ENCODE measurements around the gene NELFCD. TPM values are rescaled to one million over a fixed set of nuclear protein-coding genes. Genes with fewer than 3 reads are reported as not detected.

The NELFCD gene
- total and polyA plus RNA-seq, 2 donors: 40.6 to 42.7 TPM

DNA sequence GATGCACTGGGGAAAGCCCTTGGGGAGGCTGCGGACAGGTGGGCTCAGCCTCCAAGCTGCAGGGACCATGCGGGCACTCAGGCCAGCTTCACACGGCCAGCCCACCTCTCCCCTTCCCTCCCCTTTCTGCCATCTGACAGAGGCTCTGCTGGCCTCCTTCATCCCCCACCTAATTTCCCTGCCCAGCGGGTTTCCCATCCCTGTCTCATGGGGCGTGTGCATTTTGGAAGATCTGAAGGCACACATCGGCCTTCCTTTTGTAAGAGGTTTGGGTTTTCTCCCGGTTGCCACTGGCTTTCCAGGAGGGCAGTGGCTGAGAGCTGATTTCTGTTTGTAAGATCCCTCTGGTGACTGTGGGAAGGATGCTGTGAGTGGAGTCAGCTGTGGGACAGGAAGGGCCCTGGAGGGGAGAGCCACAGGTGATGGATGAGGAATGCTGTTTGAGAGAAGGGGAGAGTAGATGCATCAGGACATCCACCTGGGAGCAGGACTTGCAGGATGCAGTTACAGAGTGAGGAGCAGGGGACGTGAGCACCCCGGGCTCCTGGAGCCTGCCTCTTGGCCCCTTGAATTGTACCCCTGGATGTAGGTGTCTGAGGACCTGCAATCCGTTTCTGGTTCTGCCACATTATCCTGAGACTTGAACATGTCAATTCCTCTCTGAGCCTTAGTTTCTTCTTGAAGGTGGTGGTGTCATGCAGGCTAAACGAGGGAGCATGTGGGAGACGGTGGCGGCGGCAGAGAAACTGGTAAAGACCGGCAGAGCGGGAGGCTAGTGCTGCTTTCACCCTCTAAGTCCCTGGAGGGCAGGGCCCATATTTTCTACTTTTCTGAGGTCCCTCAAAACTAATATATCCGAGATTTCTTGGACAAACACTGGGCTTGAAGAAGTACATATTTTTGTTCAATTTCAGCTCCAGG, 32.2 kb downstream of the NELFCD start:
- WGBS: 85% methylated on average over 17 of the region's 17 CpGs
- Histone ChIP-seq H3K4me3 (ENCODE audit: low read depth, low read length) (no peak overlapping the region), H3K36me3 (ENCODE audit: insufficient read depth) (no peaks in the 10 kb centered on the region), H3K4me1 (ENCODE audit: insufficient read depth) (no peaks in the 10 kb centered on the region), H3K27ac (ENCODE audit: low read depth) (no peak overlapping the region)
- DNase-seq (ENCODE audit: extremely low spot score): no peak

DNA sequence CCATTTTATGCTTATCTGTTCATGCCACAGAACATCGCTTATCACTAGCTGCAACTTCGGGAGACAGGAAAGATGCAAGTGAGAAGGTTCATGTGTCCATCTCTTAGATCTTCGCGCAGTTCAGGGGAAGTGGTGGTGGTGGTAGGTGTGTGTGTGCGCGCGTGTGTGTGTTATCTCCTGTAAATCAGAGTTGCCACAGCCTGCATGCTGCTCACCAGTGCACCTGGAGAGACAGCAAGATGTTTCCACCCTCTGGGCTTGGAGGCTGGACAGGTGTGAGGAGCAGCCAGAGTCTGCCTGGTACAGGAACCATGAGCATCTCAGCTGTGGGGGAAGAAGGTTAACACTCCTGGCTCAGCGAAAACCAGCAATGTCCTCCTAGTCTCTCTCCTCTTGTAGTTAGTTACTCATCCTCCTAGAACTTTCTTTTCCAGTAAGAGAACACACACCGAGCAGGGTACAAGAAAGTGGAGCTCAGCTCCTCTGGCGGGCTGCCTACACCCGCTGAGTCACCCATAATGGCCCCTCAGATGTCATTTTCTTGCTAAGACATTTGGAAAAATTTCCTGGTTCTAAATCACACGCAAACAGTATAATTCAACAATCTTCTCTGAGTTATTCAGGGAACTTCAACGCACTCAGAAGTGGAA, 33.0 kb downstream of the NELFCD start:
- WGBS: 72% methylated on average over 13 of the region's 13 CpGs
- no peak for DNase-seq (ENCODE audit: extremely low spot score)

DNA sequence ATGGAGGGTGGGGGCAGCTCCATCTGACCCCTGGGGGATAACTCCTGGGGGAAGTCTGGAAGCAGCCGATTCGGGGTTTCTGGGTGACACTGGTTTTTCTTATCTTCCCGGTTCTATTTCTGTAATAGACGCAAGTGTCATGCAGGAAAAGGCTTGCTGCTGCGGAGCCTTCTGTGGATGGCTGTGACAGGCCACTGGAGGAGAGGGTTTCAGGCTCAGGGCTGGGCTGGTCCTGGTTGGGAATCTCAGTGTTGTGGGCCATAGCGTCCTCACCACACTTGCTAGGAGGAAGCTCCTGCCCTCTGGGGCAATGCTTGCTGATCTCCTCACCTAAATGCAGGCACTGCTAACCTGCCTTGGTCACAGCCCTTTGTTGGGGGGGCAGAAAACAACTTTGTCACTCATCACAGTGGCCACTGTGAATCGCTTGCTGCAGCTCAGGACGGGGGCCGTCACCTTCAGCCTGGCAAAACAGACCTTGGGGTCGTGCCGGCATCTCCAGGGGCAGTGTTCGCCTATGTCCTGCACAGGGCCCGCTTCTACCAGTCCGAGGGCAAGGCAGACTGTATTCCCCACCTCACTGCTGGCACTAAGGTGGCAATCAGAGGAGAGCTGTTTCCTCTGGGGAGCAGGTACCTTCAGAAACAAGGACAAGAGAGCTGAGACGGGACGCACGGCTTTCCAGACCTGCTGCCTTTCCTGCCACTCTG, 33.8 kb downstream of the NELFCD start:
- no peak overlapping the region for H3K27ac ChIP-seq (ENCODE audit: low read depth)
- DNase-seq (ENCODE audit: extremely low spot score): no peak
- 83% methylated on average over 17 of the region's 17 CpGs for WGBS

More for the DNA sequence above, 33.0 kb downstream of the NELFCD start:
- no peaks in the 10 kb centered on the region for H3K36me3 ChIP-seq (ENCODE audit: insufficient read depth)
- no peak overlapping the region for H3K27ac ChIP-seq (ENCODE audit: low read depth)
- H3K4me3 ChIP-seq (ENCODE audit: low read depth, low read length): no peak overlapping the region
- no peaks in the 10 kb centered on the region for H3K4me1 ChIP-seq (ENCODE audit: insufficient read depth)

DNA sequence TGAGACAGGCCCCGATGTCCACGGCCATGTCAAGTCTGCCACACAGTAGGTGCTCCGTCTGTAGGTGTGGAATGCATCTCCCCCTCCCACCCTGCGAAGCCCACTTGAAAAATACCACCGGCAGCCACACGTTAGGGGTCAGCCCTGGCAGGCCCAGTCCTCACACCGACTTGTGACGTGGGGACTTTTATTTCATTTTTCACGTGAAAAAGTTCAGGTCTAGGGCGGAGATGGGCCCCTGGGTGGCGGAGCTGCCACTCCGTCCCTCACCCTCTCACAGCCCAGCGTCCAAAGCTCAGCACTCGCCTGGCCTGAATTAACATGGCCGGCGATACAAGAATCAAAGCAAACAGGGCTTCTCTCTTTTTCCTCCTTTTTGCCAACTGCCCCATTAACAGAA, 34.4 kb downstream of the NELFCD start:
- DNase-seq (ENCODE audit: extremely low spot score): no peak
- 88% methylated on average over 16 of the region's 16 CpGs for WGBS
- no peaks in the 10 kb centered on the region for H3K4me1 ChIP-seq (ENCODE audit: insufficient read depth)
- H3K27ac ChIP-seq (ENCODE audit: low read depth): no peak overlapping the region
- H3K36me3 ChIP-seq (ENCODE audit: insufficient read depth): no peaks in the 10 kb centered on the region
- no peak overlapping the region for H3K4me3 ChIP-seq (ENCODE audit: low read depth, low read length)

More for the DNA sequence above, 33.8 kb downstream of the NELFCD start:
- no peak overlapping the region for H3K4me3 ChIP-seq (ENCODE audit: low read depth, low read length)
- no peaks in the 10 kb centered on the region for H3K36me3 ChIP-seq (ENCODE audit: insufficient read depth)
- no peaks in the 10 kb centered on the region for H3K4me1 ChIP-seq (ENCODE audit: insufficient read depth)

DNA sequence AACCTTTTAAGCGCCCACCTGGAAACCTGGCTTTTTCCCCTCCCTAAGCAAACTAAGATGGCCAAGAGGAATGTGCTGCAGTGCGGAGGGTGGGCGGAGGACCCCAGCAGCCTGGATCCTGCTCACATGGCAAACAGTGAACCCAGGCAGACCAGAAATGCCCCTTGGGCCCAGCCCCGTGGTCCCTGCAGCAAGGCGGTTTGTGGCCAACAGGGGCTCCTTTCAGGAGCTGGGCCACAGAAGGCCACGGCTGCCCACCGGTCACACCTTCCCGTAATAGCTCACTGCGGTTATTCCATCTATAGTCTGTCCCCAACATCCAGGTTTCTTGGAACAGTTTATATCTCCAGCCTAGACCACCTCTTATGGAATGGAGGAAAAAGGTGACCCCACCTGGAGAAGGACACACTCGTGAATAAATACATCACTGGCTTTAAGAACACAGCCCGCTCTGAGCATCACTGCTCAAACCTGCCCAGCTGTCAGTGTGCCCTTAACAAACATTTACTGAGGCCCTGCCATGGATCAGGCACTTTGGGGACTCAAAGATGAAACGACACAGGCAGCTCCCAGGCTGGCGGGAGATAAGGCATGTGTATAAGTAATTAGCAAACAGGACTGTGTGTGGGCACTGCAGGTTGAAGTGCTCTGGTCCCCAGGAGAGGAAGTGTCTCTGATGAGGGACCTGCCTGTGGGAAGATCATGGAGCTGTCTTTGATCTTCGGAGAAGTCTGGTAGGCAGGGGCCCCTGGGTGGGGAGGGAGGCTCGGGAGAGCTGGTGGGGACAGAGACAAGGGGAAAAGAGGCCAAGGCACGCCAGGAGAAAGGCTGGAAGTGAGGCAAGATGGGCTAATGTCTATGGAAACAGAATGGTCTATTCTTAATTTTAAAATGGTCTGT, 35.0 kb downstream of the NELFCD start:
- Histone ChIP-seq H3K4me3 (ENCODE audit: low read depth, low read length) (no peak overlapping the region), H3K4me1 (ENCODE audit: insufficient read depth) (no peaks in the 10 kb centered on the region), H3K36me3 (ENCODE audit: insufficient read depth) (no peaks in the 10 kb centered on the region), H3K27ac (ENCODE audit: low read depth) (no peak overlapping the region)
- WGBS: 78% methylated on average over 16 of the region's 16 CpGs
- DNase-seq (ENCODE audit: extremely low spot score): no peak

DNA sequence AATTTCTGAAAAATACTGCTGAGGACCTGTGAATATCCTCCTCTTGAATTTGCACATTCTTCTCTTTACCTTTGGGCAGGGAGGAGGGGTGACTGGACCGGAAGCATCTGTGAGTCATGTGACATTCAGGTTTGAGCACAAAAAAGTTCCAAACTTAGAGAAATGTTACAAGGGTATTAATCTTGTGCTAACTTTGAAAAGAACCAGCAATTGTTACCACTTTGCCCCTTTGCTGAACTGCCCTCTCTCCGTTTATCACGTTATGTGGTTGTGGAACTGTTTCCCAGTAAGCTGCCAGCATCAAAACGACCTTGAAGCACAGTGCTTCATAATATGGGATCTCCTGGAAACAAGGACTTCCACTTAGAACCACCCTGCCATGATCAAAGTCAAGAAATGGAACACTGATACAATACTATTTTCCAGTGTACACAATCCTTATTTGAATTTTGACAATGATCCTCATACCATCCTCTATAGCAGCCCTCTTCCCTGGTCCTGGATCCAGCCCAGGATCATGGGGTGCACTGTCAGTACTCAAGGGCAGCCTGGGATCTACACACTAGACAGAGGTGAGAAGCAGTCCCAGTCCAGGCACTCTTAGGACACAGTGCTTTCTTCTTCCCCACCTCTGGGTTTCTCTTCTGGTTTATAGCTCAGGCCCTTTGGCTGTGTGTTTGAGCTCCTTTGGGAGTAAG, 35.9 kb downstream of the NELFCD start:
- DNase-seq (ENCODE audit: extremely low spot score): no peak
- WGBS: 57% methylated on average over 4 of the region's 4 CpGs

DNA sequence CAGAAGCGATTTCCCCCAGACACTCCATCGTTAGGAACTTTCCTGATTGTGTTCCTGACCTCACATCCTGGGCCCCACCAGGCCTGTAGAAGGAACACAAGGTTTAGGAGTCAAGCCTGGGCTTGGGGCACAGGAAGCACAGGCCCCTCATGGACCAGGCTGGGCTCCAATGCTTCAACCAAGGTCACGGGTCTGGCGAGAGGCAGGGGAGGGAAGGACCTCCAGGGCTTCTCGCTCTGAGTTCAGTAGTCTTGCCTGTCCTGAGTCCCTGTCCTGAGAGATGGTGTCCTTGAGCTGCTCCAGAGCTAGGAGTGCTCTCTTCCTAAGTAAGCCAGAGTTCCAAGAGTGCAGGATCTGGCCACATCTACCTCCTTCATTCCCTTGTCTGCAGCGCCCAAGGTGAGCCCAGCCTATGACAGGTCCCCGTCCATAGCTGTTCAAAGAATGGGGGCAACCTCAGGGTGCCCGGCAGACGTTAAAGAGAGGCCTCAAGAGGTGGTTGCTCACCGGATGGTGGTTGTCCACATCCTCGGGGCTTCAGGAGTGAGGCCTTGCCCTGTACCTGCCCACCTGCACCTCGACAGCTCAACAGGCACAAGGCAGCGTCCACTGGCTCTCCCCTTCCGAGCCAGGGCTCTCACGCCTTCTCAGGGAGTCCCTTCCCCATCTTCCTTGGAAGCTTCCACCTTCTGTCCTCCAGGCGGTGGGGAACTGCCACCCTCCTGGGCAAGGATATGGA, 36.6 kb downstream of the NELFCD start:
- H3K36me3 ChIP-seq (ENCODE audit: insufficient read depth): no peaks in the 10 kb centered on the region
- no peaks in the 10 kb centered on the region for H3K4me1 ChIP-seq (ENCODE audit: insufficient read depth)
- DNase-seq (ENCODE audit: extremely low spot score): no peak
- WGBS: 89% methylated on average over 16 of the region's 16 CpGs
- no peak overlapping the region for H3K27ac ChIP-seq (ENCODE audit: low read depth)
- H3K4me3 ChIP-seq (ENCODE audit: low read depth, low read length): no peak overlapping the region

More for the DNA sequence above, 35.9 kb downstream of the NELFCD start:
- Histone ChIP-seq H3K27ac (ENCODE audit: low read depth) (no peak overlapping the region), H3K4me3 (ENCODE audit: low read depth, low read length) (no peak overlapping the region), H3K36me3 (ENCODE audit: insufficient read depth) (no peaks in the 10 kb centered on the region), H3K4me1 (ENCODE audit: insufficient read depth) (no peaks in the 10 kb centered on the region)

DNA sequence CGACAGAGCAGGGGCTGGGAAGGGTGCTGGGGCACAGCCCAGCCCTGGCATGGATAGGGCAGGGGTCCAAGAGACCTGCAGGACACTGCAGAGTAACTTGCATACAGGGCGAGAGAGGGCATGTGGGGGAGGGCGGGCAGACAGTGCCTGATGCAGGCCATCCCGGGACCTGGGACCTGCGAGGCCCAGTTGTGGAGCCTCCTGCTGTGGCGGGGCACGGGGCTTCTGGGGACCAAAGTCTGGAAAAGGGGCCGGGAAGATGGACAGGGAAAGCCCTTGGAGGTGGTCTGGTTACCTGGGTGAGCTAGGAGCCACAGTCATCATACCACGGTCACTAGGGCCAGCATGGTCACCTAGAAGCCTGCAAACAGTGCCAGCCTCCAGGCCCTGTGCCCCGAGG, 37.8 kb downstream of the NELFCD start:
- Histone ChIP-seq H3K4me1 (ENCODE audit: insufficient read depth) (no peaks in the 10 kb centered on the region), H3K4me3 (ENCODE audit: low read depth, low read length) (no peak overlapping the region), H3K27ac (ENCODE audit: low read depth) (no peak overlapping the region), H3K36me3 (ENCODE audit: insufficient read depth) (no peaks in the 10 kb centered on the region)
- 93% methylated on average over 10 of the region's 10 CpGs for whole genome bisulfite sequencing
- DNase-seq (ENCODE audit: extremely low spot score): no peak

DNA sequence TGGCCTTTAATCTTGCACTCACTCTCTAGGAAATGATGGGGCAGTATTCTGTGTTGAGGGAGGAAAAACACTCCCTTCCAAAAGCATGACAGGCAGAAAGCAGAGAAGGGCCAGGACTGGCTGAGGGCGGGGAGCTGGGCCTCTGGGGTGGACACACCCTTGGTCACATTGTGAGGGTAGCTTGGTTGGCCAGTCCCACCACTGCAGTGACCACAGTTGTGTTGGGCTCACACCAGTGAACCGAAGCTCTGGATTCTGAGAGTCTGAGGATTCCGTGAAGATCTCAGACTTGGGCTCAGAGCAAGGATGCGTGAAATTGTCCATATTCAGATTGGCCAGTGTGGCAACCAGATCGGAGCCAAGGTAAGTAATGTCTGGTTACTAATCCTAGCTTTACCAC, 38.2 kb downstream of the NELFCD start, which contains the start of gene TUBB1:
TSS of gene TUBB1 (plus strand) at position 213 of the 400 bp plus-strand sequence. CDS start at position 307, 94 bp downstream.
- H3K36me3 ChIP-seq (ENCODE audit: insufficient read depth): no peaks in the 10 kb centered on the region
- H3K27ac ChIP-seq (ENCODE audit: low read depth): no peak within 1 kb of the TSS
- no peak within 1 kb of the TSS for H3K4me3 ChIP-seq (ENCODE audit: low read depth, low read length)
- 96% methylated on average over 5 of the region's 5 CpGs for WGBS
- DNase-seq (ENCODE audit: extremely low spot score): no peak
- no peaks in the 10 kb centered on the region for H3K4me1 ChIP-seq (ENCODE audit: insufficient read depth)

DNA sequence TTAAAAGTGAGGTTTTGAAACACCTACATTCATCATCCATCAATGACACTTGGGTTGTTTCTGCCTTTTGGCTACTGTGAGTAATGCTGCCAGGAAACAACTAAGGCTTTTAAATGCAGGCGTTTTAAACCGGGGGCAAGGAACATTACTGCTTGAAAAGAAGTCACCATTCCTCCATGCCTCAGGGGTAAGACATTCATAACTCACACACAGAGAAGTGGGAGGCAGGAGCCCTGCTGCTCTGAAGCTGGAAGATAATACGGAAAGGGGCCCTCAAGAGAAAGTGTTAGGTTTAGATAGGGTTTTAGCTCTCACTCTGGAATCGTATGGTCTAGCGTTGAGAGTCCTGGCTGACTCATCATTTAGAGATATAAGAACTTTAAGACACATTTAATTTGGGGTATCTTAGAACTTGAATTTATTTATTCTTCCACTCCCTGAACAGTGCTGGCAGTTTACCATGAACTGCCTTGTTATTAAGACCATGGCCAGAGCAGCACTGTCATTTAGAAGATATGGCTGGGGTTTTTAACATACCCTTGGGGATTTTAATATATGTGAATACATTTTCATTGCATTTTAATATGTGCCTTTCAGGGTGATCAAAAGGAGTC, 40.0 kb downstream of the NELFCD start:
- no peak overlapping the region for H3K27ac ChIP-seq (ENCODE audit: low read depth)
- no peak for DNase-seq (ENCODE audit: extremely low spot score)
- 57% methylated on average over 5 of the region's 5 CpGs for WGBS
- no peak overlapping the region for H3K4me3 ChIP-seq (ENCODE audit: low read depth, low read length)
- H3K4me1 ChIP-seq (ENCODE audit: insufficient read depth): no peaks in the 10 kb centered on the region
- H3K36me3 ChIP-seq (ENCODE audit: insufficient read depth): peaks cover 2% of the 10 kb centered on the region

DNA sequence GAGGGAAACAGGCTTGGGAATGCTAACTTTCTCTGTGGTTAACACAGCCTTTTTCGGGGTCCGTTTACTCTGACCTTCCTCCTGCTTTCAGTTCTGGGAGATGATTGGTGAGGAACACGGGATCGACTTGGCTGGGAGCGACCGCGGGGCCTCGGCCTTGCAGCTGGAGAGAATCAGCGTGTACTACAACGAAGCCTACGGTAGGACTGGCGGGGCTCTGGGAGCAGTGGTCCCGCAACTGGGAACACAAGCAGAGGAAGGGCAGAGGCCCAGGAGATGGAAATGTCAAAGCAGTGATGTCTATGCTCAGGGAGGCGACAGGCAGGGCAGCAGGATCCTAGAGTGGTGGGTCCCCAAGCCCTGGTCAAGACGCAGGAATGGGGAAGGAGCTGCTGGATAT, 41.7 kb downstream of the NELFCD start:
- Histone ChIP-seq H3K4me1 (ENCODE audit: insufficient read depth) (no peaks in the 10 kb centered on the region), H3K27ac (ENCODE audit: low read depth) (no peak overlapping the region), H3K4me3 (ENCODE audit: low read depth, low read length) (no peak overlapping the region), H3K36me3 (ENCODE audit: insufficient read depth) (peaks cover 2% of the 10 kb centered on the region)
- no peak for DNase-seq (ENCODE audit: extremely low spot score)
- 91% methylated on average over 15 of the region's 15 CpGs for WGBS

Data from urinary bladder (tissue), 4 donors.